ENCODE results near the gene FHIT. TPM values are rescaled to one million over a fixed set of nuclear protein-coding genes. Genes with fewer than 3 reads are reported as not detected.
"Not testable (repeated sequence)": the region's sequence is repeated elsewhere in the genome, so short reads cannot be mapped to it uniquely, and the experiment has no call there.

The FHIT gene
- total and polyA plus RNA-seq, 10 of the 15 experiments (the other 5 are each of a cell fraction or from before 2014, with no cell fraction given): 4.2 to 14.9 (median 9.4) TPM

- TF ChIP-seq E2F8 (IDR thresholded peaks at IDR 0.05; ENCODE audit: low read depth, partially characterized antibody) (no peak), ASH2L (IDR thresholded peaks at IDR 0.05; ENCODE audit: borderline replicate concordance, low read depth) (no peak), SKIL (IDR thresholded peaks at IDR 0.05; ENCODE audit: low read depth, poor library complexity, severe bottlenecking) (no peak), CHD2 (IDR thresholded peaks at IDR 0.05; ENCODE audit: borderline replicate concordance, low read depth, low read length) (no peak)
Measured at GRCh38 chr3:60990442-60990730, 260.9 kb downstream of the FHIT start (continued).

GRCh38 chr3:60989626-60990441 lies 261.4 kb downstream of the FHIT start:
- no peak overlapping the region for H3K9ac ChIP-seq (ENCODE audit: control insufficient read depth, insufficient read depth, low read length)
- no peak for DNase-seq (ENCODE audit: low read depth, low spot score)
- no peak for ATAC-seq
- H3K9me3 ChIP-seq (replicated peaks; ENCODE audit: control insufficient read depth, insufficient read depth, low read length): peaks cover 1% of the 10 kb centered on the region; the same call in 2 of the 3 replicates
- in situ Hi-C loops (cut with MboI) (no loop called here), intact Hi-C loops (cut with micrococcal nuclease; ENCODE audit: unreplicated experiment) (no loop called here)
- POLR2A ChIA-PET: no interaction called here
- H3K36me3 ChIP-seq (ENCODE audit: control insufficient read depth in 2 of 2, insufficient read depth in 2 of 2, low read length in 1 of 2): no peaks in the 10 kb centered on the region
- SMC1A ChIA-PET (ENCODE audit: uncharacterized antibody, unreplicated experiment): no interaction called here
- no peaks in the 10 kb centered on the region for H3K4me1 ChIP-seq (ENCODE audit: control insufficient read depth, insufficient read depth, low read length)
- no TSS peak for BruUV-seq (replicated peaks)
- TF ChIP-seq ZNF24 (IDR thresholded peaks at IDR 0.05): no peak
- no peak for TF ChIP-seq PBX3 (IDR thresholded peaks at IDR 0.05; ENCODE audit: insufficient replicate concordance, low read depth, low read length)
- TF ChIP-seq ZNF384 (IDR thresholded peaks at IDR 0.05; ENCODE audit: borderline replicate concordance, low read depth, low read length): no peak
- no peak for TF ChIP-seq CEBPB (IDR thresholded peaks at IDR 0.05; ENCODE audit: borderline replicate concordance in 1 of 2, low read depth in 2 of 2, low read length in 2 of 2)
- no peak overlapping the region for H3K27ac ChIP-seq (ENCODE audit: control insufficient read depth, insufficient read depth)
- H3K27me3 ChIP-seq (replicated peaks in 1 of 2; ENCODE audit: control insufficient read depth in 2 of 2, insufficient read depth in 2 of 2, low read length in 1 of 2): no peaks in the 10 kb centered on the region
- no peak overlapping the region for H3K4me3 ChIP-seq
- 82% methylated on average over 11 of the region's 11 CpGs for WGBS (ENCODE audit: insufficient coverage, insufficient replicate concordance, low lambda C conversion rate, missing lambda C conversion rate)
- H2AFZ ChIP-seq (ENCODE audit: control insufficient read depth, low read depth, low read length): no peak overlapping the region
- no peak overlapping the region for H3K4me2 ChIP-seq (ENCODE audit: control insufficient read depth, insufficient read depth)
- CTCF ChIA-PET: no interaction called here
- FAIRE-seq: no peak
- RAD21 ChIA-PET (ENCODE audit: unreplicated experiment): no interaction called here
- H4K20me1 ChIP-seq (ENCODE audit: control insufficient read depth, insufficient read depth): no peaks in the 10 kb centered on the region
- H3K79me2 ChIP-seq (ENCODE audit: control insufficient read depth, insufficient read depth, low read length): no peaks in the 10 kb centered on the region

- intact Hi-C loops (cut with micrococcal nuclease; ENCODE audit: unreplicated experiment): not testable (repeated sequence)
Measured at GRCh38 chr3:60987191-60987590, 264.1 kb downstream of the FHIT start.

More at GRCh38 chr3:60987191-60987590, 264.1 kb downstream of the FHIT start:
- H3K27me3 ChIP-seq (replicated peaks in 1 of 2; ENCODE audit: control insufficient read depth in 2 of 2, insufficient read depth in 2 of 2, low read length in 1 of 2); H3K36me3 ChIP-seq (ENCODE audit: control insufficient read depth in 2 of 2, insufficient read depth in 2 of 2, low read length in 1 of 2); FAIRE-seq; H3K4me1 ChIP-seq (ENCODE audit: control insufficient read depth, insufficient read depth, low read length); H2AFZ ChIP-seq (ENCODE audit: control insufficient read depth, low read depth, low read length); POLR2A ChIA-PET; RAD21 ChIA-PET (ENCODE audit: unreplicated experiment); H3K9ac ChIP-seq (ENCODE audit: control insufficient read depth, insufficient read depth, low read length); H3K4me2 ChIP-seq (ENCODE audit: control insufficient read depth, insufficient read depth); BruUV-seq (replicated peaks); DNase-seq (ENCODE audit: low read depth, low spot score); ATAC-seq; H3K4me3 ChIP-seq; in situ Hi-C loops (cut with MboI); H3K9me3 ChIP-seq (replicated peaks; ENCODE audit: control insufficient read depth, insufficient read depth, low read length); H4K20me1 ChIP-seq (ENCODE audit: control insufficient read depth, insufficient read depth); H3K27ac ChIP-seq (ENCODE audit: control insufficient read depth, insufficient read depth); CTCF ChIA-PET; H3K79me2 ChIP-seq (ENCODE audit: control insufficient read depth, insufficient read depth, low read length): not testable (repeated sequence)
- 64% methylated on average over 1 of the region's 1 CpG for WGBS (ENCODE audit: insufficient coverage, insufficient replicate concordance, low lambda C conversion rate, missing lambda C conversion rate)
- SMC1A ChIA-PET (ENCODE audit: uncharacterized antibody, unreplicated experiment): interaction anchor here (0.6 to 1.5 kb wide), 2 partner anchors 10 to 308 kb away, joined by 3 to 5 read pairs; no protein-coding TSS in a partner anchor
